ENCODE results near the gene ZCCHC7. TPM values are rescaled to one million over a fixed set of nuclear protein-coding genes. Genes with fewer than 3 reads are reported as not detected.
"Not testable (repeated sequence)": the region's sequence is repeated elsewhere in the genome, so short reads cannot be mapped to it uniquely, and the experiment has no call there.

The ZCCHC7 gene
- polyA plus RNA-seq, 4 donors = 4.9 to 15.0 (median 7.9) TPM

- Histone ChIP-seq H3K36me3 (ENCODE audit: control insufficient read depth in 3 of 3, insufficient read depth in 2 of 3, low read depth in 1 of 3, low read length in 3 of 3) (no peaks in the 10 kb centered on the region), H3K9me3 (ENCODE audit: control insufficient read depth in 2 of 2, insufficient read depth in 1 of 2, low read depth in 1 of 2, low read length in 1 of 2) (no peaks in the 10 kb centered on the region), H3K4me3 (ENCODE audit: low read depth in 1 of 3, low read length in 3 of 3) (no peak overlapping the region), H3K4me1 (ENCODE audit: control insufficient read depth in 3 of 3, insufficient read depth in 2 of 3, low read depth in 1 of 3, low read length in 2 of 3) (no peaks in the 10 kb centered on the region), H3K27ac (ENCODE audit: low read depth in 1 of 3, low read length in 2 of 3) (no peak overlapping the region), H3K27me3 (ENCODE audit: control insufficient read depth in 3 of 3, insufficient read depth in 3 of 3, low read length in 3 of 3) (no peaks in the 10 kb centered on the region)
- whole genome bisulfite sequencing, 3 donors = 94 to 98% (median 95%) methylated on average over 4 of the region's 4 CpGs
- no peak for DNase-seq
- FAIRE-seq = no peak
Measured at GRCh38 chr9:37289631-37290030, 169.3 kb downstream of the ZCCHC7 start.

GRCh38 chr9:37290366-37290939 is 170.1 kb downstream of the ZCCHC7 start:
- FAIRE-seq = no peak
- WGBS, 3 donors = 85 to 93% (median 91%) methylated on average over 7 of the region's 7 CpGs
- H3K27ac ChIP-seq (ENCODE audit: low read depth in 1 of 3, low read length in 2 of 3) = peak overlapping the region in 1 of 3 donors; percentile 49

GRCh38 chr9:37290940-37291485 is 170.6 kb downstream of the ZCCHC7 start:
- WGBS, 3 donors = 63 to 82% (median 70%) methylated on average over 2 of the region's 2 CpGs
- DNase-seq (peak in 1 of 2 donors; percentile 4), FAIRE-seq (no peak)
- Histone ChIP-seq H3K36me3 (ENCODE audit: control insufficient read depth in 3 of 3, insufficient read depth in 2 of 3, low read depth in 1 of 3, low read length in 3 of 3) (no peaks in the 10 kb centered on the region), H3K27me3 (ENCODE audit: control insufficient read depth in 3 of 3, insufficient read depth in 3 of 3, low read length in 3 of 3) (no peaks in the 10 kb centered on the region), H3K9me3 (ENCODE audit: control insufficient read depth in 2 of 2, insufficient read depth in 1 of 2, low read depth in 1 of 2, low read length in 1 of 2) (no peaks in the 10 kb centered on the region), H3K4me1 (ENCODE audit: control insufficient read depth in 3 of 3, insufficient read depth in 2 of 3, low read depth in 1 of 3, low read length in 2 of 3) (no peaks in the 10 kb centered on the region), H3K27ac (ENCODE audit: low read depth in 1 of 3, low read length in 2 of 3) (no peak overlapping the region), H3K4me3 (ENCODE audit: low read depth in 1 of 3, low read length in 3 of 3) (no peak overlapping the region)

More at GRCh38 chr9:37290366-37290939, 170.1 kb downstream of the ZCCHC7 start:
- no peak overlapping the region for H3K4me3 ChIP-seq (ENCODE audit: low read depth in 1 of 3, low read length in 3 of 3)
- no peak for DNase-seq
- no peaks in the 10 kb centered on the region for H3K27me3 ChIP-seq (ENCODE audit: control insufficient read depth in 3 of 3, insufficient read depth in 3 of 3, low read length in 3 of 3)
- H3K4me1 ChIP-seq (ENCODE audit: control insufficient read depth in 3 of 3, insufficient read depth in 2 of 3, low read depth in 1 of 3, low read length in 2 of 3) = no peaks in the 10 kb centered on the region
- no peaks in the 10 kb centered on the region for H3K9me3 ChIP-seq (ENCODE audit: control insufficient read depth in 2 of 2, insufficient read depth in 1 of 2, low read depth in 1 of 2, low read length in 1 of 2)
- H3K36me3 ChIP-seq (ENCODE audit: control insufficient read depth in 3 of 3, insufficient read depth in 2 of 3, low read depth in 1 of 3, low read length in 3 of 3) = no peaks in the 10 kb centered on the region

GRCh38 chr9:37291612-37292238 is 171.4 kb downstream of the ZCCHC7 start:
- H3K27ac ChIP-seq (ENCODE audit: low read depth in 1 of 3, low read length in 2 of 3); H3K27me3 ChIP-seq (ENCODE audit: control insufficient read depth in 3 of 3, insufficient read depth in 3 of 3, low read length in 3 of 3); FAIRE-seq; H3K4me3 ChIP-seq (ENCODE audit: low read depth in 1 of 3, low read length in 3 of 3); H3K4me1 ChIP-seq (ENCODE audit: control insufficient read depth in 3 of 3, insufficient read depth in 2 of 3, low read depth in 1 of 3, low read length in 2 of 3); H3K9me3 ChIP-seq (ENCODE audit: control insufficient read depth in 2 of 2, insufficient read depth in 1 of 2, low read depth in 1 of 2, low read length in 1 of 2); DNase-seq; H3K36me3 ChIP-seq (ENCODE audit: control insufficient read depth in 3 of 3, insufficient read depth in 2 of 3, low read depth in 1 of 3, low read length in 3 of 3): not testable (repeated sequence)
- 97 to 98% (median 97%) methylated on average over 10 of the region's 10 CpGs for WGBS, 3 donors

- H3K27ac ChIP-seq (ENCODE audit: low read depth in 1 of 3, low read length in 2 of 3) = no peak overlapping the region
- no peak for FAIRE-seq
Measured at GRCh38 chr9:37292896-37293295, 172.5 kb downstream of the ZCCHC7 start.

GRCh38 chr9:37293664-37294524 is 173.5 kb downstream of the ZCCHC7 start:
- Histone ChIP-seq H3K36me3 (ENCODE audit: control insufficient read depth in 3 of 3, insufficient read depth in 2 of 3, low read depth in 1 of 3, low read length in 3 of 3) (no peaks in the 10 kb centered on the region), H3K9me3 (ENCODE audit: control insufficient read depth in 2 of 2, insufficient read depth in 1 of 2, low read depth in 1 of 2, low read length in 1 of 2) (no peaks in the 10 kb centered on the region), H3K4me1 (ENCODE audit: control insufficient read depth in 3 of 3, insufficient read depth in 2 of 3, low read depth in 1 of 3, low read length in 2 of 3) (no peaks in the 10 kb centered on the region), H3K27ac (ENCODE audit: low read depth in 1 of 3, low read length in 2 of 3) (no peak overlapping the region), H3K27me3 (ENCODE audit: control insufficient read depth in 3 of 3, insufficient read depth in 3 of 3, low read length in 3 of 3) (no peaks in the 10 kb centered on the region), H3K4me3 (ENCODE audit: low read depth in 1 of 3, low read length in 3 of 3) (no peak overlapping the region)
- FAIRE-seq (no peak), DNase-seq (no peak)
- WGBS, 3 donors = 61 to 72% (median 68%) methylated on average over 3 of the region's 3 CpGs

More at GRCh38 chr9:37292896-37293295, 172.5 kb downstream of the ZCCHC7 start:
- no peak overlapping the region for H3K4me3 ChIP-seq (ENCODE audit: low read depth in 1 of 3, low read length in 3 of 3)
- H3K9me3 ChIP-seq (ENCODE audit: control insufficient read depth in 2 of 2, insufficient read depth in 1 of 2, low read depth in 1 of 2, low read length in 1 of 2) = no peaks in the 10 kb centered on the region
- H3K4me1 ChIP-seq (ENCODE audit: control insufficient read depth in 3 of 3, insufficient read depth in 2 of 3, low read depth in 1 of 3, low read length in 2 of 3) = no peaks in the 10 kb centered on the region
- no peak for DNase-seq
- H3K27me3 ChIP-seq (ENCODE audit: control insufficient read depth in 3 of 3, insufficient read depth in 3 of 3, low read length in 3 of 3) = no peaks in the 10 kb centered on the region
- no peaks in the 10 kb centered on the region for H3K36me3 ChIP-seq (ENCODE audit: control insufficient read depth in 3 of 3, insufficient read depth in 2 of 3, low read depth in 1 of 3, low read length in 3 of 3)

GRCh38 chr9:37295178-37295577 is 174.8 kb downstream of the ZCCHC7 start:
- Histone ChIP-seq H3K9me3 (ENCODE audit: control insufficient read depth in 2 of 2, insufficient read depth in 1 of 2, low read depth in 1 of 2, low read length in 1 of 2) (no peaks in the 10 kb centered on the region), H3K4me3 (ENCODE audit: low read depth in 1 of 3, low read length in 3 of 3) (no peak overlapping the region), H3K36me3 (ENCODE audit: control insufficient read depth in 3 of 3, insufficient read depth in 2 of 3, low read depth in 1 of 3, low read length in 3 of 3) (peaks cover 0 to 2% (median 0%) of the 10 kb centered on the region in 3 donors), H3K27me3 (ENCODE audit: control insufficient read depth in 3 of 3, insufficient read depth in 3 of 3, low read length in 3 of 3) (no peaks in the 10 kb centered on the region), H3K4me1 (ENCODE audit: control insufficient read depth in 3 of 3, insufficient read depth in 2 of 3, low read depth in 1 of 3, low read length in 2 of 3) (no peaks in the 10 kb centered on the region), H3K27ac (ENCODE audit: low read depth in 1 of 3, low read length in 2 of 3) (no peak overlapping the region)
- WGBS, 3 donors = 74 to 90% (median 76%) methylated on average over 1 of the region's 1 CpG
- no peak for FAIRE-seq
- no peak for DNase-seq

GRCh38 chr9:37295796-37296195 is 175.4 kb downstream of the ZCCHC7 start:
- Histone ChIP-seq H3K27ac (ENCODE audit: low read depth in 1 of 3, low read length in 2 of 3) (no peak overlapping the region), H3K4me3 (ENCODE audit: low read depth in 1 of 3, low read length in 3 of 3) (no peak overlapping the region), H3K9me3 (ENCODE audit: control insufficient read depth in 2 of 2, insufficient read depth in 1 of 2, low read depth in 1 of 2, low read length in 1 of 2) (no peaks in the 10 kb centered on the region), H3K4me1 (ENCODE audit: control insufficient read depth in 3 of 3, insufficient read depth in 2 of 3, low read depth in 1 of 3, low read length in 2 of 3) (no peaks in the 10 kb centered on the region), H3K36me3 (ENCODE audit: control insufficient read depth in 3 of 3, insufficient read depth in 2 of 3, low read depth in 1 of 3, low read length in 3 of 3) (peaks cover 0 to 2% (median 0%) of the 10 kb centered on the region in 3 donors), H3K27me3 (ENCODE audit: control insufficient read depth in 3 of 3, insufficient read depth in 3 of 3, low read length in 3 of 3) (no peaks in the 10 kb centered on the region)
- DNase-seq (no peak), FAIRE-seq (no peak)
